Measurements from ENCODE around the gene PRDM11.

DNA sequence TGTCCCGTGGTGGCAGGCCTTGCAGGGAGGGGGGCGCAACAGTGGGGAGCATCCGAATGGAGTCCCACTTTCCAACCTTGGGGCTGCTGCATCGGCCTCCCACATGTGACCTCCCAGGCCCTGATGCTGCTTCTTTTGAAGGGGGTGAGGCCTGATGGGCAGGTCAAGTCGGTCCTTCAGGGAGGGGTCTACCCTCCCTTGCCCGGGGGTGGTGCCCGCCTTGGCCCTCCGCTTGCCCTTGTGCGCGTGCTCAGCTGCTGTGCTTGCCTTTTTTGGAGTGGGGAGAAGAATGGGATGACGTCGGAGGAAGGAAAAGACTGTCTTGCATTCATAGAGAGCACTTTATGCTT lies 66.9 kb downstream of the PRDM11 start:
- no peak for TF ChIP-seq POLR2A (IDR thresholded peaks at IDR 0.05)
- TF ChIP-seq, protein P1, sequence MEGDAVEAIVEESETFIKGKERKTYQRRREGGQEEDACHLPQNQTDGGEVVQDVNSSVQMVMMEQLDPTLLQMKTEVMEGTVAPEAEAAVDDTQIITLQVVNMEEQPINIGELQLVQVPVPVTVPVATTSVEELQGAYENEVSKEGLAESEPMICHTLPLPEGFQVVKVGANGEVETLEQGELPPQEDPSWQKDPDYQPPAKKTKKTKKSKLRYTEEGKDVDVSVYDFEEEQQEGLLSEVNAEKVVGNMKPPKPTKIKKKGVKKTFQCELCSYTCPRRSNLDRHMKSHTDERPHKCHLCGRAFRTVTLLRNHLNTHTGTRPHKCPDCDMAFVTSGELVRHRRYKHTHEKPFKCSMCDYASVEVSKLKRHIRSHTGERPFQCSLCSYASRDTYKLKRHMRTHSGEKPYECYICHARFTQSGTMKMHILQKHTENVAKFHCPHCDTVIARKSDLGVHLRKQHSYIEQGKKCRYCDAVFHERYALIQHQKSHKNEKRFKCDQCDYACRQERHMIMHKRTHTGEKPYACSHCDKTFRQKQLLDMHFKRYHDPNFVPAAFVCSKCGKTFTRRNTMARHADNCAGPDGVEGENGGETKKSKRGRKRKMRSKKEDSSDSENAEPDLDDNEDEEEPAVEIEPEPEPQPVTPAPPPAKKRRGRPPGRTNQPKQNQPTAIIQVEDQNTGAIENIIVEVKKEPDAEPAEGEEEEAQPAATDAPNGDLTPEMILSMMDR (IDR thresholded peaks at IDR 0.05): no peak

Measured in body of pancreas (tissue), 4 donors.